Fibroblast of the aortic adventitia (primary cell): ENCODE measurements around the gene CAMK2N2. TPM values are rescaled to one million over a fixed set of nuclear protein-coding genes. Genes with fewer than 3 reads are reported as not detected.
"Not testable (repeated sequence)": the region's sequence is repeated elsewhere in the genome, so short reads cannot be mapped to it uniquely, and the experiment has no call there.

ENCODE experiments used
- DNase-seq: peaks from one replicate; pipeline ENCODE4 v3.0.0-alpha.2; 2010; ENCODE audit warnings: low read depth
- H3K4me3 ChIP-seq: 2 replicates; pipeline ENCODE4 v1.5.1; 2011; ENCODE audit warnings: low read depth, mild to moderate bottlenecking, control low read depth, low read length, moderate library complexity
- total RNA-seq: library from RNA; depleted of rRNA; stranded (reverse); fragments of >200 nt; gene quantifications from 2 replicates; pipeline ENCODE4 v1.2.3, GENCODE V29; 2012; ENCODE audit warnings: low replicate concordance
- TF ChIP-seq, protein P1 (sequence below): IDR thresholded peaks from 2 replicates; pipeline ENCODE4 v1.5.1; 2011; ENCODE audit warnings: mild to moderate bottlenecking, low read length, control low read depth, inconsistent platforms; ENCODE audit not compliant: insufficient read depth

CAMK2N2 gene
- total RNA-seq, 1 donor = 0.09 TPM

DNA sequence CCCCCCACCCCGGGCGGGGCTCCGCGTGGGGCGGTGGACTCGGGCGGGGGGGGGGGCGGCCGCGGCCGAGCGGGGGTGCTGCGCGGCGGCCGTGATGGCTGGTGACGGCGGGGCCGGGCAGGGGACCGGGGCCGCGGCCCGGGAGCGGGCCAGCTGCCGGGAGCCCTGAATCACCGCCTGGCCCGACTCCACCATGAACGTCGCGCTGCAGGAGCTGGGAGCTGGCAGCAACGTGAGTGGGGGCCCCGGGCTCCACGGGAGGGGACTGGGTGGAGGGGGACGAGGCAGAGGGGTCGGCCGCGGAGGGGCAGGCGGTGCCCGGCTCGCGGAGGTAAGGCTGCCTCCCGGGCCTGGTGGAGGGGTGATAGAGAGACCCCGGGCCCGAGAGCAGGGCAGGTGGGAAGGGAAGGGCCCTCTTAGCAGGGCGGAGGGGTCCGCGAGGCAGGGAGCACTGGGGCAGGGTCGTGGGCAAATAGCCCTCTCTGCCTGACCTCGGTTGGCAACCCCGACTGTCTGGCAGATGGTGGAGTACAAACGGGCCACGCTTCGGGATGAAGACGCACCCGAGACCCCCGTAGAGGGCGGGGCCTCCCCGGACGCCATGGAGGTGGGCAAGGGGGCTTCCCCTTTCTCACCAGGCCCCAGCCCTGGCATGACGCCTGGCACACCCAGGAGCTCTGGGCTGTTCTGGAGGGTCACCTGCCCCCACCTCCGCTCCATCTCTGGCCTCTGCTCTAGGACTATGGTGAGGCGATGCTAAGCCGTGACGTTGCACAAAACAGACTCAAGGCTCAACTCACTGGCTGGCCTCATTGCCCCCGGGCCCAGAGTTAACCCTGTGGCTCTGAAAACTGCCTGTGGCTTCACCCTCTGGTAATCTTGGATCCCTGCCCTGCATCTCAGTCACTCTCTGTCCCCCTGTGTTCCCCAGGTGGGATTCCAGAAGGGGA is 14.9 kb upstream of the CAMK2N2 start, which contains the start of gene ECE2:
ECE2 (plus strand) TSS at position 62 of the 950 bp plus-strand sequence; CDS start at position 194, 132 bp downstream.
- TF ChIP-seq, protein P1, sequence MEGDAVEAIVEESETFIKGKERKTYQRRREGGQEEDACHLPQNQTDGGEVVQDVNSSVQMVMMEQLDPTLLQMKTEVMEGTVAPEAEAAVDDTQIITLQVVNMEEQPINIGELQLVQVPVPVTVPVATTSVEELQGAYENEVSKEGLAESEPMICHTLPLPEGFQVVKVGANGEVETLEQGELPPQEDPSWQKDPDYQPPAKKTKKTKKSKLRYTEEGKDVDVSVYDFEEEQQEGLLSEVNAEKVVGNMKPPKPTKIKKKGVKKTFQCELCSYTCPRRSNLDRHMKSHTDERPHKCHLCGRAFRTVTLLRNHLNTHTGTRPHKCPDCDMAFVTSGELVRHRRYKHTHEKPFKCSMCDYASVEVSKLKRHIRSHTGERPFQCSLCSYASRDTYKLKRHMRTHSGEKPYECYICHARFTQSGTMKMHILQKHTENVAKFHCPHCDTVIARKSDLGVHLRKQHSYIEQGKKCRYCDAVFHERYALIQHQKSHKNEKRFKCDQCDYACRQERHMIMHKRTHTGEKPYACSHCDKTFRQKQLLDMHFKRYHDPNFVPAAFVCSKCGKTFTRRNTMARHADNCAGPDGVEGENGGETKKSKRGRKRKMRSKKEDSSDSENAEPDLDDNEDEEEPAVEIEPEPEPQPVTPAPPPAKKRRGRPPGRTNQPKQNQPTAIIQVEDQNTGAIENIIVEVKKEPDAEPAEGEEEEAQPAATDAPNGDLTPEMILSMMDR = no peak
- no peak for DNase-seq
- H3K4me3 ChIP-seq = peak within 1 kb of the TSS; percentile 22

DNA sequence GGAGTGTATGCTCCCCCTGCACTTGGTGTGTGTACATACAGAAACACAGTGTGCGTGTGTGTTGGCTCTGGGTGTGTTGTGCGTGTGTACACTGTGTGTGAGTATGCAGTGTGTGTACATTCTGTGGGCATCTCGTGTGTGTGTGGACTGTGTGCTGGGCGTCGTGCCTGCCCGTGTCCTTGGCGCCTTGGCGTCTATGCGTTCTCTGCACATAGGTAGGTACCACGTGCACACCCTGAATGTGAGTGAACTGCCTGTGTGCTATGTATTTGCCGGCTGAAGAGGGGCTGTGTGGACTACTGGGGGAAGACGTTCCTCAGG is 14.0 kb upstream of the CAMK2N2 start:
- TF ChIP-seq, protein P1 = no peak
- no peak overlapping the region for H3K4me3 ChIP-seq
- DNase-seq = no peak

- H3K4me3 ChIP-seq = no peak overlapping the region
- TF ChIP-seq, protein P1 = no peak
- DNase-seq = no peak
Observed at GRCh38 chr3:184272269-184272668, 10.9 kb upstream of the CAMK2N2 start.

- DNase-seq, H3K4me3 ChIP-seq: not testable (repeated sequence)
Observed at GRCh38 chr3:184267249-184267648, 5.9 kb upstream of the CAMK2N2 start.

- DNase-seq = no peak
- TF ChIP-seq, protein P1 = no peak
Observed at GRCh38 chr3:184262764-184263179, 1.4 kb upstream of the CAMK2N2 start.

DNA sequence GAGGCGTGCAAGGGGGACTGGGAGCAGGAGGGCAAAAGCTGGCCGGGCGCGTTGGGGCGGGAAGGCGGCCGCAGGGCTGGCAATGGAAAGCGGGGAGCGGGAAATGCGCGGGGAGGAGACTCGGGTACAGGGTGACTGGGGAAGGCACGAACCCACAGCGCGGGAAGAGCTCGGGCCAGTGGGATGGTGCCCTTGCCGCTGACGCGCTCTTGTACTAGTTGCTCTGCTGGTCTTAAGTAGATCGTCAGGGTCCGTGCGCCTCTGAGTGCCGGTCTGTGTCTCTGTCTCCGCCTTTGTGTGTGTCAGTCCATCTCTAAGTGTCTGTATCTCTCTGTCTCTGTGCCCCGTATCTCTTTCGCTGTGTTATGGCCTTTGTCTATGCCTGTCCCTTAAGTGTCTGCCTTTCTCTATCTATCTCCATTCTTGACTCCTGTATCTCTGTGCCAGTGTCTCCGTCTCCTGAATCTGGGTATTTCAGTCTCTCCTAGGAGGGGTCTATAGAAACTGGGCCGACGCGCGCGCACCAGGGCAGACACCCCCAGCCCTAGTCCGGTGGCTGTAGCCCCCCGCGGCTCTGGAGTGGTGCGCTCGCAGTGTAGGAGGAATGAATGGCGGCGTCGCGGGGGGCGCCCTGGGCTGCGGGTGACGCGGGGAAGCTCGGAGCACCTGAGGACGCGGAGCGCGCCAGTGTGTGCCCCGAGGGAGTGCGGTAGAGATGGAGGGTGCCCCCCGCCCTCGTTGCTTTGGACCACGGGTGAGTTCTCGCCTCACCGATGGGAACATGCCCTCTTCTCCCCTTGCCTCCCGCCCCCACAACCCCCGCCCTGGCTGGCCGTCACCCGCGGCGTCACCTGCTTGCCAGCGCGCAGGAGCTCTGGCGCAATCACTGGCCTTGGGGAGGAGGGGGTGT is 756 bp upstream of the CAMK2N2 start:
- peak; percentile 18 for DNase-seq

More at GRCh38 chr3:184262764-184263179, 1.4 kb upstream of the CAMK2N2 start:
- no peak overlapping the region for H3K4me3 ChIP-seq

More for the DNA sequence above, 756 bp upstream of the CAMK2N2 start:
- TF ChIP-seq, protein P1 = no peak
- H3K4me3 ChIP-seq = peak overlapping the region; percentile 63
